A549 treated with GW870086 at 1 μM for 4 hours (cell line): Measurements from ENCODE around the gene MARCO. TPM values are rescaled to one million over a fixed set of nuclear protein-coding genes. Genes with fewer than 3 reads are reported as not detected.

Experiments used
- total RNA-seq: library from RNA; stranded (reverse); fragments of 200-300 nt; extraction: Qiagen RNA extraction; gene quantifications from 5 replicates; pipeline ENCODE4 v1.2.3, GENCODE V29; 2022; ENCODE audit warnings: low read depth

MARCO gene, protein sequence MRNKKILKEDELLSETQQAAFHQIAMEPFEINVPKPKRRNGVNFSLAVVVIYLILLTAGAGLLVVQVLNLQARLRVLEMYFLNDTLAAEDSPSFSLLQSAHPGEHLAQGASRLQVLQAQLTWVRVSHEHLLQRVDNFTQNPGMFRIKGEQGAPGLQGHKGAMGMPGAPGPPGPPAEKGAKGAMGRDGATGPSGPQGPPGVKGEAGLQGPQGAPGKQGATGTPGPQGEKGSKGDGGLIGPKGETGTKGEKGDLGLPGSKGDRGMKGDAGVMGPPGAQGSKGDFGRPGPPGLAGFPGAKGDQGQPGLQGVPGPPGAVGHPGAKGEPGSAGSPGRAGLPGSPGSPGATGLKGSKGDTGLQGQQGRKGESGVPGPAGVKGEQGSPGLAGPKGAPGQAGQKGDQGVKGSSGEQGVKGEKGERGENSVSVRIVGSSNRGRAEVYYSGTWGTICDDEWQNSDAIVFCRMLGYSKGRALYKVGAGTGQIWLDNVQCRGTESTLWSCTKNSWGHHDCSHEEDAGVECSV
- 0.07 to 0.36 TPM (median 0.09 TPM) in 3 of 5 replicates, not detected in the others for total RNA-seq

DNA sequence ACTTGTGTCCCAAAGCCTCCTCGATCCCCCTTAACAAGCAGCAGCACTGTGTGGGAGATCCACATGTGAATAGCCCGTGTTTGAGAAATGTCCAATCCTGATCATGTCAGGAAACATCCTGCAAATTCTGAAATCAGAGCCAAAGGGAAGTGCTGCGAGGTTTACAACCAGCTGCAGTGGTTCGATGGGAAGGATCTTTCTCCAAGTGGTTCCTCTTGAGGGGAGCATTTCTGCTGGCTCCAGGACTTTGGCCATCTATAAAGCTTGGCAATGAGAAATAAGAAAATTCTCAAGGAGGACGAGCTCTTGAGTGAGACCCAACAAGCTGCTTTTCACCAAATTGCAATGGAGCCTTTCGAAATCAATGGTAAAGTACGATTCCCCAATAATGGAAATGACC lies at the start of gene MARCO:
MARCO (plus strand) TSS at position 164 of the 400 bp plus-strand sequence; CDS start at position 271, 107 bp downstream.

Other genes starting within 250 kb of the MARCO start
- 0.58 to 1.1 TPM (median 0.87 TPM) in 5 replicates for gene EN1, start 94.5 kb upstream of the MARCO start, total RNA-seq
- gene C1QL2, start 216.6 kb downstream of the MARCO start, total RNA-seq = 0.18 to 0.57 TPM (median 0.34 TPM) in 5 replicates